SK-N-SH treated with all-trans-retinoic acid at 6 μM for 48 hours (cell line): Measurements from ENCODE around the gene GHRH.

Source experiments
- ATAC-seq: fragments of 200-7000 bp; cut with Tn5 transposase; 3 replicates; pipeline ENCODE4 v1.9.1; 2020; ENCODE audit warnings: mild to moderate bottlenecking, moderate library complexity
- ARNTL ChIP-seq: fragments of 450-650 bp; formaldehyde crosslinking; IDR thresholded peaks from 2 replicates; pipeline ENCODE4 v1.5.0; 2020; ENCODE audit warnings: low read depth, mild to moderate bottlenecking, moderate library complexity, borderline replicate concordance
- BACH2 ChIP-seq: fragments of 250-450 bp; sonication (Bioruptor Pico); IDR thresholded peaks from 2 replicates; pipeline ENCODE4 v1.9.0; 2021; ENCODE audit warnings: mild to moderate bottlenecking, borderline replicate concordance
- CREB5 ChIP-seq: fragments of 250-450 bp; sonication (Bioruptor Pico); IDR thresholded peaks from 2 replicates; pipeline ENCODE4 v1.5.1; 2020; ENCODE audit warnings: low read depth, mild to moderate bottlenecking, moderate library complexity
- CSDC2 ChIP-seq: fragments of 250-450 bp; sonication (Bioruptor Pico); IDR thresholded peaks from 2 replicates; pipeline ENCODE4 v1.5.0; 2020; ENCODE audit warnings: mild to moderate bottlenecking, moderate library complexity
- CSRNP3 ChIP-seq: fragments of 250-450 bp; sonication (Bioruptor Pico); IDR thresholded peaks from 2 replicates; pipeline ENCODE4 v1.5.1; 2021; ENCODE audit warnings: mild to moderate bottlenecking, moderate library complexity
- ESRRG ChIP-seq: fragments of 250-450 bp; sonication (Bioruptor Pico); IDR thresholded peaks from 2 replicates; pipeline ENCODE4 v1.6.1; 2021; ENCODE audit warnings: mild to moderate bottlenecking
- GLIS3 ChIP-seq: fragments of 250-450 bp; sonication (Bioruptor Pico); IDR thresholded peaks from 2 replicates; pipeline ENCODE4 v1.5.0; 2020; ENCODE audit warnings: mild to moderate bottlenecking, moderate library complexity
- ISL1 ChIP-seq: fragments of 250-450 bp; sonication (Bioruptor Pico); IDR thresholded peaks from 2 replicates; pipeline ENCODE4 v2.1.2; 2022; ENCODE audit warnings: mild to moderate bottlenecking, moderate library complexity
- OSR1 ChIP-seq: fragments of 250-450 bp; sonication (Bioruptor Pico); IDR thresholded peaks from 2 replicates; pipeline ENCODE4 v1.8.0; 2022; ENCODE audit warnings: moderate library complexity, mild to moderate bottlenecking, inconsistent platforms
- POU6F1 ChIP-seq: fragments of 250-450 bp; sonication (Bioruptor Pico); IDR thresholded peaks from 2 replicates; pipeline ENCODE4 v1.8.0; 2021; ENCODE audit warnings: low read depth, mild to moderate bottlenecking, moderate library complexity, borderline replicate concordance
- PPARA ChIP-seq: fragments of 250-450 bp; sonication (Bioruptor Pico); IDR thresholded peaks from 2 replicates; pipeline ENCODE4 v1.5.0; 2020; ENCODE audit warnings: mild to moderate bottlenecking, borderline replicate concordance
- RARB ChIP-seq: fragments of 250-450 bp; sonication (Bioruptor Pico); IDR thresholded peaks from 2 replicates; pipeline ENCODE4 v1.8.0; 2021; ENCODE audit warnings: mild to moderate bottlenecking, moderate library complexity
- SNAI2 ChIP-seq: fragments of 250-450 bp; sonication (Bioruptor Pico); IDR thresholded peaks from 2 replicates; pipeline ENCODE4 v1.5.0; 2020; ENCODE audit warnings: mild to moderate bottlenecking, moderate library complexity
- TCF4 ChIP-seq: fragments of 250-450 bp; sonication (Bioruptor Pico); IDR thresholded peaks from 2 replicates; pipeline ENCODE4 v1.8.0; 2021; ENCODE audit warnings: mild to moderate bottlenecking, moderate library complexity, borderline replicate concordance
- TOX ChIP-seq: fragments of 250-450 bp; sonication (Bioruptor Pico); IDR thresholded peaks from 2 replicates; pipeline ENCODE4 v1.8.0; 2021; ENCODE audit warnings: mild to moderate bottlenecking, moderate library complexity, borderline replicate concordance
- TSHZ2 ChIP-seq: fragments of 250-450 bp; sonication (Bioruptor Pico); IDR thresholded peaks from 2 replicates; pipeline ENCODE4 v1.5.0; 2020; ENCODE audit warnings: mild to moderate bottlenecking, moderate library complexity
- ZC3H10 ChIP-seq: fragments of 250-450 bp; sonication (Bioruptor Pico); IDR thresholded peaks from 2 replicates; pipeline ENCODE4 v1.5.1; 2021; ENCODE audit warnings: mild to moderate bottlenecking, moderate library complexity
- ZFP30 ChIP-seq: fragments of 450-650 bp; formaldehyde crosslinking; IDR thresholded peaks from 2 replicates; pipeline ENCODE4 v1.5.0; 2022; ENCODE audit warnings: mild to moderate bottlenecking, moderate library complexity
- ZNF565 ChIP-seq: fragments of 450-650 bp; formaldehyde crosslinking; conservative IDR thresholded peaks from 2 replicates; pipeline ENCODE4 v1.5.0; 2020; ENCODE audit warnings: low read depth, mild to moderate bottlenecking, moderate library complexity
- ZNF70 ChIP-seq: fragments of 450-650 bp; formaldehyde crosslinking; IDR thresholded peaks from 2 replicates; pipeline ENCODE4 v1.5.0; 2020; ENCODE audit warnings: mild to moderate bottlenecking, moderate library complexity
- ZNF8 ChIP-seq: fragments of 450-650 bp; formaldehyde crosslinking; IDR thresholded peaks from 2 replicates; pipeline ENCODE4 v1.5.0; 2020; ENCODE audit warnings: mild to moderate bottlenecking, moderate library complexity

GHRH gene

GRCh38 chr20:37267667-37268313 lies 6.2 kb upstream of the GHRH start:
- no peak for ATAC-seq
- TF ChIP-seq SNAI2: no peak
- TF ChIP-seq OSR1 (CRISPR knock-in tag): no peak
- TF ChIP-seq CSDC2 (CRISPR knock-in tag): no peak
- TF ChIP-seq RARB: no peak
- TF ChIP-seq BACH2 (CRISPR knock-in tag): no peak
- TF ChIP-seq ZNF70 (CRISPR knock-in tag): no peak
- TF ChIP-seq ZNF565 (CRISPR knock-in tag): no peak
- no peak for TF ChIP-seq ZNF8 (CRISPR knock-in tag)
- no peak for TF ChIP-seq ESRRG (CRISPR knock-in tag)
- TF ChIP-seq PPARA: no peak
- no peak for TF ChIP-seq ZC3H10 (CRISPR knock-in tag)
- TF ChIP-seq GLIS3 (CRISPR knock-in tag): no peak
- no peak for TF ChIP-seq ARNTL (CRISPR knock-in tag)
- TF ChIP-seq CREB5: no peak
- TF ChIP-seq ISL1: no peak
- TF ChIP-seq ZFP30 (CRISPR knock-in tag): no peak
- TF ChIP-seq CSRNP3 (CRISPR knock-in tag): no peak

- TF ChIP-seq POU6F1 (CRISPR knock-in tag) (no peak), TSHZ2 (CRISPR knock-in tag) (no peak), ZFP30 (CRISPR knock-in tag) (no peak), BACH2 (CRISPR knock-in tag) (no peak), ARNTL (CRISPR knock-in tag) (no peak)
- no peak for ATAC-seq
Measured at GRCh38 chr20:37266940-37267666, 5.5 kb upstream of the GHRH start.

- ATAC-seq: no peak
- TF ChIP-seq TOX (CRISPR knock-in tag) (no peak), ZNF565 (CRISPR knock-in tag) (no peak), OSR1 (CRISPR knock-in tag) (no peak), BACH2 (CRISPR knock-in tag) (no peak), PPARA (no peak), SNAI2 (no peak), RARB (no peak), ZNF70 (CRISPR knock-in tag) (no peak), POU6F1 (CRISPR knock-in tag) (no peak), ESRRG (CRISPR knock-in tag) (no peak), ZNF8 (CRISPR knock-in tag) (no peak), ZC3H10 (CRISPR knock-in tag) (no peak), TCF4 (CRISPR knock-in tag) (no peak), CSDC2 (CRISPR knock-in tag) (no peak), ARNTL (CRISPR knock-in tag) (no peak), CREB5 (no peak), GLIS3 (CRISPR knock-in tag) (no peak)
Measured at GRCh38 chr20:37265152-37265551, 3.5 kb upstream of the GHRH start.
